BLaER1 (cell line): ENCODE data around the gene SEPTIN8.

Experiments used
- H3K27ac ChIP-seq: shearing (Covaris generic); formaldehyde crosslinking; 2 replicates; pipeline ENCODE4 v1.8.1; 2022
- H3K27me3 ChIP-seq: shearing (Covaris generic); formaldehyde crosslinking; 2 replicates; pipeline ENCODE4 v1.8.1; 2022
- H3K36me3 ChIP-seq: shearing (Covaris generic); formaldehyde crosslinking; 2 replicates; pipeline ENCODE4 v1.8.1; 2022
- H3K4me1 ChIP-seq: shearing (Covaris generic); formaldehyde crosslinking; 2 replicates; pipeline ENCODE4 v1.8.1; 2022
- H3K4me2 ChIP-seq: shearing (Covaris generic); formaldehyde crosslinking; 2 replicates; pipeline ENCODE4 v1.8.1; 2022
- H3K4me3 ChIP-seq: shearing (Covaris generic); formaldehyde crosslinking; 2 replicates; pipeline ENCODE4 v1.8.1; 2022
- H3K9ac ChIP-seq: shearing (Covaris generic); formaldehyde crosslinking; 2 replicates; pipeline ENCODE4 v1.8.1; 2022
- H3K9me3 ChIP-seq: shearing (Covaris generic); formaldehyde crosslinking; 2 replicates; pipeline ENCODE4 v1.8.1; 2022
- H4K20me1 ChIP-seq: shearing (Covaris generic); formaldehyde crosslinking; 2 replicates; pipeline ENCODE4 v1.8.1; 2022
- Cebpa-rat ChIP-seq: shearing (Covaris generic); IDR thresholded peaks from 2 replicates; pipeline ENCODE4 v1.8.1; 2022

The SEPTIN8 gene

GRCh38 chr5:132761321-132762240 is 15.5 kb downstream of the SEPTIN8 start:
- no peak for TF ChIP-seq Cebpa-rat
- Histone ChIP-seq H3K4me2 (no peak overlapping the region), H3K27me3 (no peaks in the 10 kb centered on the region), H4K20me1 (0 out of 2 replicates have a peak, but pooled peaks cover 5% of the 10 kb centered on the region), H3K36me3 (peaks cover 68% of the 10 kb centered on the region), H3K4me3 (no peak overlapping the region), H3K27ac (no peak overlapping the region), H3K4me1 (peaks cover 11% of the 10 kb centered on the region), H3K9me3 (no peaks in the 10 kb centered on the region), H3K9ac (no peak overlapping the region)

DNA sequence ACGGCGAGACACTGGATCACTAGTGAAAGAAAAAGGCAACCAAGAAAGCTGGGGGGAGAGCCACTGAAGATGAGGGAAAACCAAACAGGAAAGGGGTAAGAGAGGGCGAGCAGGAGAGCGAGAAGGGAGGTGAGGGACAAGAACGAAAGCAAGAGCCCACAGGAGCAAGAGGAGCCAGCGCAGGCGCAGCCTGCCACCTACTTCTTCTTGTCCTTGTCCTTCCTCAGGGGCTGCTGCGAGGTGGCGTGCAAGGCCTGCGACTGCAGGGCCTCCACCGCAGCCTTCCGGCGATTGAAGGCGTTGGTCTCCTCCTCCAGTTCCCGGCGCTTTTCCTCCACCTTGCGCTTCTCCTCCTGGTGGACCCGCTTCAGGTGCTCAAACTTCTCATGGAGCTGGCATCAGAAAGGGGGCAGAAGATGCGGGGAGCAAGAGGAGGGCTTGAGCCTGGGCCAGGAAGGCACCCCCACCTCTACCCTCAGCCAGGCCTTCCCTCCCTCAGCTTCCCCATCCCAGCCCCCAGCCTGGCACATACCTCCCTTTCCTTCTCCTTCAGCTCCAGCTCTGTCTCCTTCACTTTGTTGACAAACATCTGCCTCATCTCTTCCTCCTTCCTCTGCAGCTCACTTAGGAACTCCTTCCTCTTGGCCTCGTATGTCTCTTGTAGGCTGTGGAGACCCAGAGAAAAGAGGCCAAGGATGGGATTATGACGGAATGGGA is 16.3 kb downstream of the SEPTIN8 start:
- H3K4me3 ChIP-seq, result no peak overlapping the region
- H3K9me3 ChIP-seq, result no peaks in the 10 kb centered on the region
- no peaks in the 10 kb centered on the region for H4K20me1 ChIP-seq
- no peak for TF ChIP-seq Cebpa-rat
- no peak overlapping the region for H3K9ac ChIP-seq
- no peak overlapping the region for H3K4me2 ChIP-seq
- H3K4me1 ChIP-seq, result peaks cover 3% of the 10 kb centered on the region
- H3K27ac ChIP-seq, result no peak overlapping the region
- peaks cover 68% of the 10 kb centered on the region for H3K36me3 ChIP-seq
- no peaks in the 10 kb centered on the region for H3K27me3 ChIP-seq

- no peak for TF ChIP-seq Cebpa-rat
- peaks cover 64% of the 10 kb centered on the region for H3K36me3 ChIP-seq
- H3K4me3 ChIP-seq, result no peak overlapping the region
- no peaks in the 10 kb centered on the region for H4K20me1 ChIP-seq
- no peak overlapping the region for H3K9ac ChIP-seq
- H3K4me2 ChIP-seq, result no peak overlapping the region
- no peaks in the 10 kb centered on the region for H3K9me3 ChIP-seq
- no peaks in the 10 kb centered on the region for H3K27me3 ChIP-seq
- no peak overlapping the region for H3K27ac ChIP-seq
- no peaks in the 10 kb centered on the region for H3K4me1 ChIP-seq
Measured at GRCh38 chr5:132760049-132760420, 17.0 kb downstream of the SEPTIN8 start.

DNA sequence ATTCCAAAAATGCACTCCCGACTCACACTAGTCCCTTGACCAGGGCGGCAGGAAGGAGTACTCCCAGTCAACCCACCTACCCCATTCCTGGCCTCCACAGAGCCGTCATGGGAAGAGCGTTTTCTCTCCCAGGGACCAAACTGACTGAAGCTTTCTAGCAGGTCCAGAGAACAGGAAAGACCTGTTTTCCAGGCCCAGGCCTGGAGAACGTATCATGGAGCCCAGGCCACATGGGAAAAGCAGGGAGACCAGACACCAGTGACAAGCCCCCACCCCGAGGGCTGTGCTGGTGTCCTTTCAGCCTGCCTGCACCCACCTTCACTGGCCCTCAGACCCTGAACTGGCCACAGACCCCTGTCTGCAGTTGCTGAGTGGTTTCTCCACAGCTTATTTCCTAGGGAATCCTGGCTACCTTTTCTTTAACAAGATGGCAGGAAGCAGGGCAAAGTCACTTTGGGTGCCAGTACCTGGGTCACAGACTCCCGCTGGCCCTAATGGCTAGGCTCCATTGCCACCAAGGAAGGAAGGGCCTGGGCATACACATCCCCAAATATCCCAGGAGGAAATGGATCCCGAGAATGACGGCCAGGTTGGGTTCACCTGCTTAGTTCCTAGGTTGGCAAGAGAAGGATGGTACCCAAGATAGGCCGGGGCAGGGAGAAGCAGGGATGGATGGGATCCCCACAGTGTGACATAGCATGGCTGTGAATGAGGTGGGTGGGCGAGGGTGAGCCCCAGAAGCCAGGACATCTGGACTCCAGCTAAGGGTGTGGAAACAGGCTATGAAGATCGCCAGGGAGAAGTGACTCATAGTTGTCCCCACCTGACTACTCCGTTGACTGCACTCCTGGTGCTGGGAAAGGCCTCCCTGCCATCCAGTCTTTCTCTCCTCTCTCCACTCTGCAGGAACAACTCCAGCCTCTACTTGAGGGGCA is 17.7 kb downstream of the SEPTIN8 start:
- no peak overlapping the region for H3K9ac ChIP-seq
- H3K4me2 ChIP-seq, result no peak overlapping the region
- H3K4me1 ChIP-seq, result no peaks in the 10 kb centered on the region
- H4K20me1 ChIP-seq, result no peaks in the 10 kb centered on the region
- no peaks in the 10 kb centered on the region for H3K9me3 ChIP-seq
- H3K4me3 ChIP-seq, result no peak overlapping the region
- H3K27ac ChIP-seq, result no peak overlapping the region
- H3K27me3 ChIP-seq, result no peaks in the 10 kb centered on the region
- peaks cover 57% of the 10 kb centered on the region for H3K36me3 ChIP-seq
- TF ChIP-seq Cebpa-rat, result no peak

GRCh38 chr5:132758451-132758850 is 18.6 kb downstream of the SEPTIN8 start:
- H3K36me3 ChIP-seq, result peaks cover 51% of the 10 kb centered on the region
- no peaks in the 10 kb centered on the region for H3K4me1 ChIP-seq
- H3K4me2 ChIP-seq, result no peak overlapping the region
- no peaks in the 10 kb centered on the region for H3K27me3 ChIP-seq
- no peaks in the 10 kb centered on the region for H4K20me1 ChIP-seq
- H3K27ac ChIP-seq, result no peak overlapping the region
- no peak overlapping the region for H3K9ac ChIP-seq
- no peaks in the 10 kb centered on the region for H3K9me3 ChIP-seq
- H3K4me3 ChIP-seq, result no peak overlapping the region
- no peak for TF ChIP-seq Cebpa-rat

GRCh38 chr5:132756542-132756941 is 20.5 kb downstream of the SEPTIN8 start:
- Histone ChIP-seq H4K20me1 (no peaks in the 10 kb centered on the region), H3K4me3 (no peak overlapping the region), H3K9me3 (no peaks in the 10 kb centered on the region), H3K9ac (no peak overlapping the region), H3K27ac (no peak overlapping the region), H3K36me3 (peaks cover 37% of the 10 kb centered on the region), H3K4me2 (no peak overlapping the region), H3K27me3 (no peaks in the 10 kb centered on the region), H3K4me1 (no peaks in the 10 kb centered on the region)
- no peak for TF ChIP-seq Cebpa-rat

DNA sequence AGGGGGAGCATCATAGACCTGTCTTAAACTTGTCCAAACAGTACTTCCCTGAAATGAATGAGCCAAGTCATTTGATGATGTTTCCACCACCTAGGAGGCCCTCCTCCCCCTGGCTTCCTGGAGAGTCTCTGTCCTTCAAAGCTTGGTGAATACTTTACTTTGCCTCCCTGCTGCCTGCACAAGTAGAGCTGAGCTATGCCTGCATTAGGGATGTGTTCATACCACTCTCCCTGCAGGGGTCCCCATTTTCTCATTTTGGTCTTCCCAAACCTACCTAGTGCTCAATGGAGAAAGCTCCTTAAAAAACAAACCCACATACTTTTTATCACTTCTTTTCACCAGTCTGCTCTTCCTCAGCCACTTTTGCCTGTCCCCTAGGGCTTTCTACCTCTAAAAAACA is 22.1 kb downstream of the SEPTIN8 start:
- H3K9ac ChIP-seq, result no peak overlapping the region
- H3K9me3 ChIP-seq, result no peaks in the 10 kb centered on the region
- no peak for TF ChIP-seq Cebpa-rat
- no peak overlapping the region for H3K4me3 ChIP-seq
- no peaks in the 10 kb centered on the region for H3K4me1 ChIP-seq
- H4K20me1 ChIP-seq, result no peaks in the 10 kb centered on the region
- no peaks in the 10 kb centered on the region for H3K27me3 ChIP-seq
- H3K27ac ChIP-seq, result no peak overlapping the region
- no peak overlapping the region for H3K4me2 ChIP-seq
- peaks cover 21% of the 10 kb centered on the region for H3K36me3 ChIP-seq

DNA sequence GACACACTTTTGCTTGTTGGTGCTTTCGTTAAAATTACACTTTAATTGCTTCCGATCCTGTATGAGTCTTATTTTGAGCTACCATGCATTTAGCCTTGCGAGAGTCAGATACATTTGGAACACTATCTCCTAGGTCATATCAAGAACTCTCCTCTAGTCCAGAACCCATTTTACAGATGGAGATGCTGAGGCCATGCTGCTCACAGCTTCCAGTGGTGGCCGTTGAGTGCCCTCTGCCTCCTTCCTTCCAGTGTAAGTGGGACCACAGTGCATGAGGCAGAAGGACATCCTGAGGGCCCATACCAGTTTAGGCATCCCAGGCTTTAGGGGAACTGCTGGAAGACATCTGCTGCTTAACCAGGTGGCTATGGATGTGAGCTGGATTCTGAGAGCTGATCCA is 22.9 kb downstream of the SEPTIN8 start:
- peaks cover 13% of the 10 kb centered on the region for H3K36me3 ChIP-seq
- H3K27ac ChIP-seq, result no peak overlapping the region
- H3K9ac ChIP-seq, result no peak overlapping the region
- H4K20me1 ChIP-seq, result no peaks in the 10 kb centered on the region
- no peak overlapping the region for H3K4me2 ChIP-seq
- TF ChIP-seq Cebpa-rat, result no peak
- no peak overlapping the region for H3K4me3 ChIP-seq
- no peaks in the 10 kb centered on the region for H3K9me3 ChIP-seq
- H3K27me3 ChIP-seq, result no peaks in the 10 kb centered on the region
- H3K4me1 ChIP-seq, result no peaks in the 10 kb centered on the region

GRCh38 chr5:132753135-132753987 is 23.7 kb downstream of the SEPTIN8 start:
- Histone ChIP-seq H3K4me2 (no peak overlapping the region), H3K36me3 (0 out of 2 replicates have a peak, but pooled peaks cover 5% of the 10 kb centered on the region), H3K4me3 (no peak overlapping the region), H3K9ac (no peak overlapping the region), H3K9me3 (no peaks in the 10 kb centered on the region), H4K20me1 (no peaks in the 10 kb centered on the region), H3K27ac (no peak overlapping the region), H3K4me1 (no peaks in the 10 kb centered on the region), H3K27me3 (peaks cover 3% of the 10 kb centered on the region; the same call in 1 of the 2 replicates)
- TF ChIP-seq Cebpa-rat, result no peak
